NCI-H2107 treated with DMSO at 0.1 percent for 48 hours (cell line): ENCODE results near the gene GUCY1A1.

Experiments used
- DNase-seq: peaks from one replicate; lab custom pipeline; 2025; ENCODE audit not compliant: unreplicated experiment; lab: John Stamatoyannopoulos, UW

GUCY1A1 gene

DNA sequence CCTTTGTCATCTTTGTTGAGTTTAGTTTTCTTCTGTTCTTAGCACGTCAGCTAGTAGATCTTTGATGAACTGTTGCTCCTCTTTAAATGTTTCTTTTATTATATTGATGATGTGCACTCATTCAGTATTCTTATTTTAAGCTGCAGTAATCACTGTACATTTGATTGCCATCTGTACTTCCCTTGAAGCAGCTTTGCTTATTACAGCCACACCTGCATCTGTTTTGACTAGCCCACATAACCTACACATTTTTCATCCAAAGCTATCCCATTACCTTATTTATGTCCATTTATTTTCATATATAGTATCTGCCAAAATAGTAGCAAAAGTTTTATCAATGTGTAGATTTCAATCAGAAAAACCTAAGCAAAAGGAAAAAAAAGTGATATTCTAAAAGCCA, 68.3 kb downstream of the GUCY1A1 start:
- DNase-seq = no peak

DNA sequence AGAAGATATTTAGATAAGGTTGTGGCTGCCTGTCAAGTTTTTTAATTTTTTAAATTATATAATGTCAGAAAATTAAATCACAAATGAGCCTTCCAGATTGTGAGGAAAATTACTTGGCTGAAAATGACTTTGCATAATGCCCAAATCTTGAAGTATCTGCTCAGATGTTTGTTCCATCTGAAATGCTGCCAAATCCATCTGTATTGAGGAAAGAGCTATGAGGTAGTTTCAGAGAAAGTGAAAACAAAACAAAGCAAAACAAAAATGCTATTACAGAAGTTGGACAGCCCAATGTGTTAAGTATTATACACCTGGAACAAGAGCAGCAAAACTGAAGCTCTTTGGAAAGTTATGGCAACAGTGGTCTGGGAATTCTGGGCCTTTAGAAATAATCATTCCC, 68.8 kb downstream of the GUCY1A1 start:
- no peak for DNase-seq

DNA sequence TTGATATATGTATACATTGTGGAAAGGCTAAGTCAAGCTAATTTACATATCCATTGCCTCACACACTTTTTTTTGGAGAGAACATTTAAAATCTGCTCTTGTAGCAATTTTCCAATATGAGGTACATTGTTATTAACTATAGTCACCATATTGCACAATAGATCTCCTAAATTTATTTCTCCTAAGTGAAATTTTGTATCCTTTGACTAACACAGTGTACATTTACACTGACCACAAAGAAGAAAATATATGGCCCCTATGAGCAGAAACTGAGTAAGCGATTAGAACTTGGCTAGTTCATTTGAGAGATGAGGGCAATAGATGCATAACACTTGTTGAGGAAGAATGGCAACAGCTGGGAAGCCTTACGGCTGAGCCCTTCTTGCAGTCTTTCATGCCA, 71.9 kb downstream of the GUCY1A1 start:
- no peak for DNase-seq

DNA sequence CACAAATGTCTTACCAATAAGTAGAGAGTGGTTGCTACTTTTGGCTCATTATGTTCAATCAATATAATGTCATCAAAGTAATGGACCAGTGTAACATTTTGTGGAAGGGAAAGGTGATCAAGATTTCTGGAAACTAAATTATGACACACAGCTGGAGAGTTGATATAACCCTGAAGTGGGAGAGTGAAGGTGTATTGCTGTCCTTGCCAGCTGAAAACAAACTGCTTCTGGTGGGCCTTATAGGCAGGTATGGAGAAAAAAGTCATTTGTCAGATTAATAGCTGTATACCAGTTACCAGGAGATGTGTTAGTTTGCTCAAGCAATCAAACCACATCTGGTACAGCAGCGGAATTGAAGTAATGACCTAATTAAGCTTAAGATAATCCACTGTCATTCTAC, 74.9 kb downstream of the GUCY1A1 start:
- no peak for DNase-seq

DNA sequence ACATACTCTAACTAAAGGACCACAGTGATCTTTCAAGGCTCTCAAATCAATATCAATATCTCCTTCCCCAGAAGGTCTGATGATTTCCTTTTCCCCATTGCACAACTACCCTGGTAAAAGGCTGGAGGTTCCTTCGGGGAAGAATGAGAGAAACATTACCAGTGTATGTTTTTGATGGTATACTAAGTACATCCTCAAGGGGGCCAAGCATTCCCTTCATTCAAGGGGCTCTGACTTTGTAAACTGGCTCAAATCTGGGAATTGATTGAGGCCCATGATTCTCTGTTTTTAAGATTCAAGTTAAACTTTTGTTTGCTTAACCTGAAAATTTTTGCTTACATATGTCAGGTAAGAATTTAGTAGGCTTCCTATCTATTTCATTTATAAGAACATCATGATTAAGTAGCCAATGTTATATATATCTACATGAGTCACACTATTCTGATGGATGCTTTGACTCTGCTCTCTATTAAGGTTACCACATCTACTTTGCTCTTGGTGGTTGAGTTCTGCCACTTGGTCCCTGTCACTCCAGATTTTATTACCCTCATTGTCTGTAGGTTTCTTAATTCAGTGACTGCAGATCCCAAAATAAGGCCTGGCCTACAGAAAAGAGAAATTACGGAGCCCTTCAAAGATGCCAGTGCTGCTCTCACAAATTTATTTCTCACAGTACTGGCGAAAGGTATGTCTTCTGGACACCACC, 75.8 kb downstream of the GUCY1A1 start:
- DNase-seq = no peak

DNA sequence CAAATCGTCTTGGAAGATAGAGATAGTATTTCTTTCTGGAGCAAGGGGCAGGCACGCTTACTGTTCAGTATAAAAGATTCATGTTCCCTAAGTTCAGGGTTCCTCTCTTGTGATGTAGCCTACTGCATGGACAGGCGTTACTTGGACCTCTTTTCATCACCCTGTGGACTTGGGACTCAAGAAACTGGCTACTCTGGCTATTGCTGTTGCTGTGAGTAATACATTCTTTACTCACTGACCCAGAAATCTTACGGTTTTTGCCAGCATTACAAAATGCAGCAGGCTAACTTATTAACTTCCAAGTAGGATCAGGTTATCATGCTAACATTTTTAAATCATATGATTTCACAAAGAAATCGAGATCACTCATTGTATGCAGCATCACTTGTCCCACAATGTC, 79.3 kb downstream of the GUCY1A1 start:
- no peak for DNase-seq

DNA sequence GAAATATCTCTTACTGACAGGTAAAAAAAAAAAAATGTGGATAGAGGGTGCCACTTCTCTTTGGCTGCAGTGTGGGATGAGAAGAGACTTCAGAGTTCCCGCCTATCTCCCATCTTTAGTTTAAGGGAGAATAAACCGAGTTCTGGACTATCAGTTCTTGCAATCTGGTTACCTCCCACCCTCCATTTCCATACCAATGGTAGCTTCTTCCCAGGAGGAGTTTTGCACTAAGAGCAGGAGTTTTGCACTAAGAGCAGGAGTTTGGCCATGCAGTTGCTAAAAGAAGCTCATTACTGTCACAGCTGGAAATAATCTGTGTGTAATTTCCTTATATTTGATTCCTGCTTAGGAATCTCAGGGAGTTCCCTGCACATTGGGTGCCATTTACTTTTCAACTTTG, 81.4 kb downstream of the GUCY1A1 start:
- DNase-seq = no peak

DNA sequence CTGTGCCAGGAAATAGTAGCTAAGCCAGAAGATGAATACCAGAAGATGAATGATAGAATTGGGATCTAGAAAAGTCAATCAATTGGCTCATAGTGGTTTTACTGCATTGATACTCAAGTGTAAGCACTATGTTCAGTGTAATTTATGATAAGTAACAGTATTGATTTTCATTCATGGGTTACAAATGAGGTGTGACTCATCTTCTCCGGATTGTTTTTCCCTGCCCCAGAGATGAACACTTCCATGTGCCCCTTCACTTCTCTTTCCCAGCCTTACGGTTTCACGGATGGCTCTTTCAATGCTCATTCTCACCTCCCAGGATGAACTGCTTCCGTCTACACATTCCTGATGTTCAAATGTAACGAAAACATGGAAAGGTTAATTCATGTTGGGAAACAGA, 82.4 kb downstream of the GUCY1A1 start:
- DNase-seq = no peak

DNA sequence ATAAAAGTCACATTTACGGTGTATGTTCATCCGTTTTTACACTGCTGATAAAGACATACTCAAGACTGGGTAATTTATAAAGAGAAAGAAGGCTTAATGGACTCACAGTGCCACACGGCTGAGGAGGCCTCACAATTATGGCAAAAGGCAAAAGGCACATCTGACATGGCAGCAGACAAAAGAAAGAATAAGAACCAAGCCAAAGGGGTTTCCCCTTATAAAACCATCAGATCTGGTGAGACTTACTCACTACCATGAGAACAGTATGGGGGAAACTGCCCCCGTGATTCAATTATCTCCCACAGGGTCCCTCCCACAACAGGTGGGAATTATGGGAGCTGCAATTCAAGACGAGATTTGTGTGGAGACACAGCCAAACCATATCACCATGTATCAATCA, 84.9 kb downstream of the GUCY1A1 start:
- DNase-seq = no peak

DNA sequence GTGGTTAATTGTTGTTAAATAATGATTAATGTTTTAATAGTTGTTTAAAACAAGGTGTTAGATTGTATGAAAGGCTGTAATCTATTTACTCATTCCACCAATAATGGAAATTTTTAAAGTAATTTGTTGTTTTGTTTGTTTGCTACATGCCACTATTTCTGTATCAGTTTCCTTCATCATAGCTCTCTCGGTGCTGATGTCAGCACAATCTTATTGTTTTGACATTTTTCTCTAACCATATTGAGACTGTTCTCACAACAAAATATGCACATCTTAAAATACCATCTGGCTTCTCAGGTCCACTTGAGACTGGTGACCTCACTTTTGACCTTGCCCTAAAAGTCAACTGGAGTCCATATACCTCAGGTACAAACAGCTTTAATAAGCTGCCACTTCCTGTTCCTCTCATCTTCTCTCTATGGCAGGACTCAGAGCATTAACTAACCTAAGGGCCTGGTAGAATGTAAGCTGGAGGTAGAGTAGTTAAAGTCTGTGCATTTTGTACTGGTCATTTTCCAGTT, 91.2 kb downstream of the GUCY1A1 start:
- DNase-seq = no peak

DNA sequence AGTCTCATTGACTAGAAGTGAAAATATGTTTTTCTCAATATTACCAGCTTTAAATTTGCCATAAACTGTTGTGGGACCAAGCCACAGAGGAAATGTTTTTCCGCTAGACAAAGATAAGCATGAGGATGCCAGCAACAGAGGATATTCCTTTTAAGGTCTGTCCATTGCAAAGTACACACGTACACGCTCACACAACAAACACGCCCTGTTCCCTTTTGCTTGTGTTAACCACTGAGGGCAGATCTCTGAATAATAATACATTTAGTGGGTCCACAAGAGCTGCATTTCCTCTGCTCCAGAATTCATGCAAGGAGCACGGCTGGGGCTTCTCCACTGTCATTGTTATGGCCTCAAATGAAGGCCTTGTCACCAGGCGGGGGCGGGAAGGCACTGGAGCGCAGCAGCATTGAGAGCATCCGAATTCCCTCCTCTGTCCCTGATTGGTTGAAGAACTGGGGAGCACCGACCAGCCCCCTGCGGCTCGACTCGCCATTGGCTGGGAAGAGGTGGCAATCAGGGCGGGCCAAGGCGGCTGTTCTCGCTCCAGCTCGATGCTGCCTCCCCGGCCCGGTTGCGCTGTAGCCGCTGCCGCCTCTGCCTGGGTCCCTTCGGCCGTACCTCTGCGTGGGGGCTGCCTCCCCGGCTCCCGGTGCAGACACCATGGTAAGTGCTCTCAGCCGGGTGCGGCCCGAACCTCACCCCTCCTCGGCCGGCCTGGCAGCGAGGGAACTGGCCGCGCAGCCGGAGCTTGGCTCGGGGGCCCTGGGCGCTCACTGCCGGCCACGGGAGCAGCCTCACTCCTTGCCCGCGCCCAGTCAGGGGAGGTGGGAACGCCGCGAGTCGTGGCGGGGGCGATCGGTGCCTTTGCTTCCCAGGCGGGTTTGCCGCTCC, 92.1 kb downstream of the GUCY1A1 start, which contains the start of gene GUCY1B1:
Gene GUCY1B1 (plus strand): TSS at position 541 of the 891 bp plus-strand sequence. CDS start 120 bp downstream, at position 661.
- no peak for DNase-seq

DNA sequence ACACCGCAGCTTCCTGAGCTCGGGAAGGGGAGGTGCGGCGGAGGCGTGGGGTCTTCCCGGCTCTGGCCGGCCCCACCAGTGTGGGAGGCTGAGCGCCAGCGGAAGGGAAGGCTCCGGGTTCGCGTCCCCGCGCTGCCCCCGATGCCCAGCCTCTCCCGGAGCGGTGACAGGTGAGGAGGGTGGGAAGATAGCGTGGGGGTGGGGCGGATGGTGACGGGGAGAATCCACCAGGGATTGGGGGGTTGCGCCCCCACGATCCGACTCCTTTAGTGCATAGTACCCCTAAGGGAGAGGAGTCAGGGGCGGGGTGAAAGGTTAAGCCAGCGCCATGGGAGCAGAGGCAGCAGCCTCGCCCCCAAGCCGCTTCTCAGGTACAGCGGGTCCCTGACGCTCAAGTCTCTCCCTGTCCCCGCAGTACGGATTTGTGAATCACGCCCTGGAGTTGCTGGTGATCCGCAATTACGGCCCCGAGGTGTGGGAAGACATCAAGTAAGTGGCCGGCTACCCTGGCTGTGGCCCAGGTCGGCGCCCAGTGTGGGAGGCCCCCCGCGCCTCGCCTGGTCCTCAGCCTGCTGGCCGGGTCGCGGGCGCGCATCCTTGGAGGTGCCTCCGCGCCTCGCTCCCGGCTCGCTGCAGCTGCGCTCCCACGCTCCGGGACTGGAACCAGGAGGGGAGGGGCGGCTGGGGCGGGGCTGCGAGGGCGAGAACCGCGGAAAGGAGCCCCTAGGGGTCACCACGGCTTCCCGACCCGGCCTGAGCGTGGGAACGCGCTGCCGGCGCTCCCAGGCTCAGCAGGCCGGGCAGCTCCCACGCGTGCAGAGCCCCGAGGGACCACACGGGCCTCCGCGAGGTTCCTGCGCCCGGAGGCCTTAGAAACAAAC, 93.0 kb downstream of the GUCY1A1 start:
- no peak for DNase-seq

DNA sequence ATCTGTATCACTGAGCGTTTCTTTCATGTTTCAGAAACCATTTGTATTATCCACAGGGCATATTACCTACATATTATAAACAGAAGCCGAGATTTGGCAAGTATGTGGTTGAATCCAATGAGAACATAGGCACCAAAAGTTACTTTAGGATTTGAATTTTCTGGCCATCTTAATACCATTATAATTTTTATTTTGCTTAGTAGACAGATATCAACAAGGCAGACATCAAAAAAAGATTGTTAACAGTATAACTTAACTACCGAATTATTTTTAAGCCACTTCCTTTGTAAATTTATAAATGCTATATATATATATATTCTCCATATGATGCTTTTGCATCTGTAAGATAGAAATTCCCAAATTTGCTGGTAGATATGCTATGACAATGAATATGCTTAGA, 94.4 kb downstream of the GUCY1A1 start:
- no peak for DNase-seq

DNA sequence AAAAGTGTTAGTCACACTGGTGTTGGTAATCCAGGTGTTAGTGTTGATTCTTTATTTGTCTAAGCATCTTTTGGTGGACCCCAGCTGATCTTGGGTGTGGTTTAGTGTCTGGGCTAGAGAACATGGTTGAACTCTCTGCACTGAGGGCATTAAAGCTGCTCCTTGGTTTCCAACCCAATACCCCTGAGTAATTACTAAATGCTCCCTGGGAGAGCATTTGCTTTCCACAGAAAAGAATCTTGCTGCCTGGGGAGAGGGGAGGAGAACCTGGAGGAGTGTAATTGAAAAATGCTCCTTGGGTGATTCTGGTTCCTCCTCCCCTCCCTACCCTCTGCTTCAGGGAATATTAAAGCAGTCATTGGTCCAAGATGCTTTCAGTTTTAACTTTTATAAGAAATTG, 95.3 kb downstream of the GUCY1A1 start:
- DNase-seq = no peak

DNA sequence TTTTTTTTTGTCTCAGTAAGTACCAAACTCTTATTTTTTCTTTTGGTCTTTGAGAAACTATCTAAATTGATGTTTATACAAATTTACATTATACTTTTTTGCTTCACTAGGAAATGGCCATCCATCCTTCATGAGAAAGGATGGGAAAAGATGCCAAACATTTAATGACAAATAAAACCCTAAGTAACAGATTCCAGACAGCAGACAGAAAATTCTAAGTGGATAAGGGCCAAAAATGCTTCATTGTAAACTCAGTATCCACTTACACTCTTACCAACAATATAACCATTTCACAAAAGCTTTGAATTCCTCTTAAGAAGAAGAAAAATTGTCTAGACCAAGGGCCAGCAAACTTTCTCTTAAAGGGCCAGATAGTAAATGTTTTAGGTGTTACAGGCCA, 95.7 kb downstream of the GUCY1A1 start:
- no peak for DNase-seq

DNA sequence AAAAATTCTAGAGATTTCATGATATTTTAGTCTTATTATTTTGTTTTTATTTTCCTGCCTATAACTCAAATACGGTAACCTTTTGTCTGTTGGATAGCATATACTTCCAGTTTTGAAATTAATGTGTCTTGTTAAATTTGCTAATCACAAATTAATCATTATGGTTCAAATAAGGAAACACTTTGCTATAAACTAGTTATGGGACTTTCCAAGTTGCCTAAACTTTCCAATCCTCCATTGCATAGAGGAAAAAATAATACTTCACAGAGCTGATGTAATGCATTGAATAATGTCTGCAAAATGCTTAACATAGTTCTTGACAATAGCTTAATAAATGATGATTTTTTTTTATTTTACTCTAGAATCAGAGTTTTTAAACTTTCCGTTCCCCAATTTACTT, 96.9 kb downstream of the GUCY1A1 start:
- no peak for DNase-seq

DNA sequence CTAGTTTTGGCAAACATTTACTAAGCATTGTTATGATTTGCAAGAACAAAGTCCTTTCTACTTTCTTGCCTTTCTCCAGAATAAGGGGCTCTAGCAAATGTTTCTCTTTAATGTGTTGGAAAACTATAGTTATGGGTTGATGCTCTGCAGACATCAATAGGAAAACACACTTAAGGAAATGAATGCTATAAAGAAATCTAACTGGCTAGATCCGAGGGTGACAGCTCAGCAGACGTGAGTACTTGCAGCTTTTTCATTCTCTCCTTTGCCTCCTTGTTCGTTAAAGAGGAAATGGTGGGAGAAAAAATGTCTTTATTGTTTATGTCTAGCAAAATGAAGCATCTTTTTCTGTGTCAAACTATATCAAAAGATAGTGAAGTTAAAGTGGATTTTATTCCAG, 98.5 kb downstream of the GUCY1A1 start:
- no peak for DNase-seq

DNA sequence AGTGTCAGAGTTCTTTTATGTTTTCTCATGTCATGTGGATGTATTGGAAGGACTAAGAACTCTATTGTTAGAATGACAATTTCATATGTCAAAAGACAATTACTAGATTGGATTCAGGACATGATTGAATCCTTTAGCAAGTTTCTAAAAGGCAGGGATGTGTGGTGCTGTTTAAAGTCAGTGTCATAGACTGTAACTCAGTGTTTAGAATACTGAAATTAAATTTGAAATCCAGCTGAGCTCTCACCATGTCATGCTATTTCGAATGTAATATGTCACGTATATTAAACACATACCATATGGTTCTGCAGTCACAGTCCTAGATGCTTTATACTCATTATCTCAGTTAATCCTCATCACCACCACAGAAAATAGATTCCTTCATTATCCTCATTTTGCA, 100.0 kb downstream of the GUCY1A1 start:
- no peak for DNase-seq

DNA sequence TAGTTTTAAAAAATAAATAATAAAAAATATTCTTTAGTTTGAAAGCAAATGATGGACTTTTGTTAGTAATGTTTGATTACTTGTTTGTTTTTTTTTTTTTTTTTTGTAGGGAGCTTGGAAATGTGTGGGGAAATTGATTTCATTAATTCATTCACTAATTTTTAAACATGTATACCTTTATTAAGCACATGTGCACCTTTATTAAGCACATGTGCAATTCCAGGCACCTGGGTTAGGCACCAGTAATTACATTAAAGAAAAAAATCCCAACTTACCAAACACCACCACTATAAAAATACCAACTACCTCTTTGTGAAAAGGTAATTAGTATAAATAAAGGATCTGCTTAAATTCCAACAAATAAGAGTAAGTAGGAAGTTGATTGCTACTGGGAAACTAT, 101.7 kb downstream of the GUCY1A1 start:
- no peak for DNase-seq

DNA sequence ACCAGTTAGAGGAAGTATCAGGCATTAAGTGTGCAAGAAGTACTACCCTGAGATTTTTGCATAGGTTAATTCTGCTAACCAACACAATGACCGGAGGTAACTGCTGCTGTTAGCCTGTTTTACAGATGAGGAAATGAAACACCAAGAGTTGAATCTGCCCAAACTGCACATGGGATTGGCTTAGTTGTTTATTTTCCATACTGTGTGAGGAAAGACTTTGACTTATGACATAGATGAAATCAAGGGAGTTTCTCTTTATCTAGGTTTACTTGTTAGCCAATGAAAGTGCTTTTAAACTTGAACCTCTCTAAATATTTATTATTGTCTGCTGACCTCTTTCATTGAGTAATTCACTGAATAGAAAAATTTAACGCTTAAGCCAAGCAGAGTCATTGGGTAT, 102.4 kb downstream of the GUCY1A1 start:
- no peak for DNase-seq
